Iris pigment epithelial cell (primary cell): ENCODE data around the gene P2RY11.

Source experiments
- DNase-seq: peaks from one replicate; pipeline ENCODE4 v3.0.0-alpha.2; 2011; ENCODE audit warnings: low read depth

Gene P2RY11, protein sequence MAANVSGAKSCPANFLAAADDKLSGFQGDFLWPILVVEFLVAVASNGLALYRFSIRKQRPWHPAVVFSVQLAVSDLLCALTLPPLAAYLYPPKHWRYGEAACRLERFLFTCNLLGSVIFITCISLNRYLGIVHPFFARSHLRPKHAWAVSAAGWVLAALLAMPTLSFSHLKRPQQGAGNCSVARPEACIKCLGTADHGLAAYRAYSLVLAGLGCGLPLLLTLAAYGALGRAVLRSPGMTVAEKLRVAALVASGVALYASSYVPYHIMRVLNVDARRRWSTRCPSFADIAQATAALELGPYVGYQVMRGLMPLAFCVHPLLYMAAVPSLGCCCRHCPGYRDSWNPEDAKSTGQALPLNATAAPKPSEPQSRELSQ

DNA sequence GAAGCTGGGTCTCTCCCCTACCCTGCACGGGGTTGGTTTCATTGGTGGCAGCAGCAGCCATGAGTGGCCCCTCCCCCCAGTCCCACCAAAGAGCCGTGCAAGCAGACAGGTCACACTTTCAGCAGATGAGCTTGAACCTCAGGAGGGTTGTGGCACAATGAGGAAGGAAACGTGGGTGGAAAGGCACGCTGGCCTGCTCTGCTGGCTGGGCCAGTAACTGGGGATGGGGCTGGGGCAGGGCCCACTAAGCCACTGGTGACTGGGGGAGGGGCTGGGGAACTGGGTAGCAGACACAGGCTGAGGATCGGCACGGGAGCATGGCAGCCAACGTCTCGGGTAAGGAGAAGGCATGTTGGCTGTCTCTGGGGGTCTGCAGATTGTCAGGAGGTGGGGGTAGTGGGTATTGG is at the start of gene P2RY11:
P2RY11 (plus strand) TSS at position 289 of the 407 bp plus-strand sequence; CDS start at position 318, 29 bp downstream.
- no peak for DNase-seq

DNA sequence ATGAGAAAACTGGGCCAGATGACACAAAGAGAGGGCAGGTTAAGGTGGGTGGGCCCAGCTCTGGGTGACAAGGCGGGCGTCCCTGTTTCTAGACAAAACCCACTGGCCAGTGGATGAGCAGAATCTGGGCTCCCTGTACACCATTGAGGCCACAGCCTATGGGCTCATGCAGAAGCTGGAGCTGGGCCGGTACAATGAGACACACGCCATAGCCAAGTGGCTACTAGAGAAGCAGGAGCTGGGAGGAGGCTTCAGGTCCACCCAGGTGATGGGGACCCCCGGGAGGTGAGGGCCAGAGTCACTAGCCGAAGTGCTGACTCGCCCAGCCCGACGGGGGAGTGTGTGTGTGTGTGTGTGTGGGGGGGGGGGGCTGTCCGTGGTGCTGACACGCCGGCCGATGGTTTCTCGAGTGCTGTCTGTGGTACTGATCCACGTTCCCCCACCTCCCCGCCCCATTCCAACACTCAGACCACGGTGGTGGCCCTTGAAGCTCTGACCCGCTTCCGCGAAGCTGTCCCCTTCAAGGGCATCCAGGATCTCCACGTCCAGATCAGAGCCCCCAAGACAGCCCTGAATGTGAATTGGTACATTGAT is 49.7 kb upstream of the P2RY11 start:
- DNase-seq: no peak

DNA sequence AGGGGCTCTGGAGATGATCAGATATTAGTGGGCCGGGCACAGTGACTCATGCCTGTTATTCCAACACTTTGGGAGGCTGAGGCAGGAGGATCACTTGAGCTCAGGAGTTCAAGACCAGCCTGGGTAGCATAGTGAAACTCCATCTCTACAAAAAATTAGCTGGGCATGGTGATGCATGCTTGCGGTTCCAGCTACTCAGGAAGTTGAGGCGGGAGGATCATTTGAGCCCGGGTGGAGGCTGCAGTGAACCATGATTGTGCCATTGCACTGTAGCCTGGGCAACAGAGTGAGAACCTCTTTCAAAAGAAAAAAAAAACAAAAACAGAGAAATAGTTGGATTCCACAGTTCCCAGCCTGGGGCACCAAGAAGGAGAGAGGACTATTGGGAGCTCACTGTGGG is 43.3 kb upstream of the P2RY11 start:
- no peak for DNase-seq

DNA sequence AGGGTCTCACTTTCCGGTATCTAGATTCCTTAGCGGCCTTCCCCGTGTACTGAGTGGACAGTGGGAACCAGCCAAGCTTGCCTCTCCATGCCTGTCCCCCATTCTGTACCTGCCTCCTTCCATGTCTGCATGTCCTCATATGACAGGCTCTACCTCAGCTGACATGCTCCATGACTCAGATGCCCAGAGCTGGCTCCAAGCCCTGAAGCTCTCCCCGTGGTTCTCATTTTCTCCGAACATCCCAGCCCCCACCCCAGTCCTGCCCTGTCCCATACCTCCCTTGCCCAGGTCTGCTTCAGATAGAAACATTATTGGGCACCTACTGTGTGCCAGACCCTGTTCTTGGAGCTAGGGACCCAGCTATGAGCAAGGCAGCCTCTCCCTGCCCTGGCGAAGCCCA is 42.4 kb upstream of the P2RY11 start:
- DNase-seq: peak; percentile 30

DNA sequence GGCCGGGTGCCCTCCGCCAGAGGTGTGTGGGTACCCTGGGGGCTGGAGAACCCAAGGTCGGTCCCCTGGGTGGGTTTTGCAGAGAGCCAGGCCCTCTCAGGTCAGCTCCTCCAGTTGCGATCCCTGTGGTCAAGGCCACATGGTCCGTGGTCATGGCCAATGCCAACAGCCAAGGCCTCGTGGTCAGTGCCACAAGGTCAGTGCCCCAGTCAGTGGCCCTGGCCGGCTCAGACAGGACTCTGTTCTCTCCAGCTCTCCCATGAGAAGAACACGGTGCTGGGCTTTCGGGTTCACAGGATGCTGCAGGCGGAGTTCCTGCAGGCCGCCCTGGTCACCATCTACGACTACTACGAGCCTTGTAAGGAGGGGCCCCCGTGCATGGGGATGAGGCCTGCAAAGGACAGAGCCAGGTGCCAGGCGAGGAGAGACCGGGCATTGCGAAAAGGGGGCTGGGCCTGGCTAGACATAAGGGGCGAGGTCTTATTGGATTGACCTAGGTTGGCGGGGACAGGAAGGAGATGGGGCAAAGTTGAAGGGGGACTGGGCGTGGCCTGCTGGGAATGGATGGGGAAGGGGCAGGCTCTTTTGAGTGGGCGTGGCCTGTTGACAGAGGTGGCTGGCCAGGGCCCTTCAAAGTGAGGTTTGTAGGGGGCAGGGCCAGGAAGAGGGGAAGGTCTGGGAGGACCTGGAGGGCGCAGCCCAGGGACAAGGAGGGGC is 40.6 kb upstream of the P2RY11 start:
- DNase-seq: no peak

DNA sequence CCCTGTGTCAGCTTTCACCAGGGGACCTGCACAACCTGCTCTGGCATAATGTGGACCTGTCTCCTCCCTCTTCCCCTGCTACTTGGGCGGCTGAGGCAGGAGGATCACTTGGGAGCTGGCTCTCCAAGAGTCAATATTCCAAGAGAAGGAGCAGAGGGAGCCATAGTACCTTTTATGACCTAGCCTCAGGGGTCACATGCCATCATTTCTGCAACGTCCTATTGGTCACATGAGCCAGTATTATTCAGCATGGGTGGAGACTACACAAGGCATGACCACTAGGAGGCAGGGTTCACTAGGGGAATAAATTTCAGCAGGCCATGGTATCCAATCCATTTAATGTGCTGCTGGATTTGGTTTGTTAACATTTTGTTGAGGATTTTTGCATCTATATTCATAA is 37.3 kb upstream of the P2RY11 start:
- peak; percentile 38 for DNase-seq

DNA sequence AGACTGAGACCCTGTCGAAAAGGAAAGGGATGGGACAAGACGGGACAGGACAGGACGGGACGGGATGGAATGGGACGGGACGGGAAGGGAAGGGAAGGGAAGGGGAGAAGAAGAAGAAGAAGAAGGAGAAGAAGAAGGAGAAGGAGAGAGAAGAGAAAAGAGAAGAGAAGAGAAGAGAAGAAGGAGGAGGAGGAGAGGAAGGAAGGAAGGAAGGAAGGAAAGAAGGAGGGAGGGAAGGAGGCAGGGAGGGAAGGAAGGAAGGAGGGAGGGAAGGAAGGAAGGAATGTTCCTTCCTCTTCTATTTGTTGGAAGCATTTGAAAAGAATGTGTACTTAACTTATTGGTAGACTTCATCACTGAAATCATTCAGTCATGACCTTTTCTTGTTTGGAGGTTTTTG is 35.0 kb upstream of the P2RY11 start:
- DNase-seq: no peak

DNA sequence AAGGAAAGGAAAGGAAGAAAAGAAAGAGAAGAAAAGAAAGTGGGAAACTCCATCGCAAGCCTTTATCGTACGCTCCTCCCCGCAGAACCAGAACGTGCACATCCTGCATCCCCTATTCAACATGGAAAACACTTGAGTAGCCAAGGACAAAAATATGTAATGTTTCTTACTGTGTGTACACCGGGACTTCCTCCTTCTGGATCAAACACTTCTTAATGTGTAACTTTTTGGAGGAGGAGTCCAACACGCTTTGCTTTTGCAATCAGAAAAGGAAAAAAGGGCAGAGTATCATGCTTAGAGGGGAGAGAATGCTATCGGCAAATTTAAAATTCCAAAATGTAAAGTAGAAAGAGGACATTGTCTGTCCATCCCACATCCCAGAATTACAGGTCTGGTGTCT is 33.2 kb upstream of the P2RY11 start:
- no peak for DNase-seq

DNA sequence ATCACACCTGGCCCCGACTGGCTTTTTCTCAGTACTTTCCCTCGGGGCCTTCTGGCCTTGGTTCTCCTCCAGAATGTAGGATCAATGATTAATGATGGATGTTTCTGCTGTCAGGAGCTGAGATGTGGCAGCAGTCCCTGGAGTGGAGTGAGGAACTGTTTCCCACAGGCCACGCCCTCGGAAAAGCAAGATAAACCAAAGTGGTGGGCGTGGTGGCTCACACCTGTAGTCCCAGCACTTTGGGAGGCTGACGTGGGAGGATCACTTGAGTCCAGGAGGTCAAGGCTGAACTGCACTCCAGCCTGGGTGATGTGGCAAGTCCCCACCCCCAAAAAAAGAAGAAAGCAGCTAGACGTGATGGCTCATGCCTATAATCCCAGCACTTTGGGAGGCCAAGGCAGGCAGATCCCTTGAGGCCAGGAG is 32.5 kb upstream of the P2RY11 start:
- no peak for DNase-seq

DNA sequence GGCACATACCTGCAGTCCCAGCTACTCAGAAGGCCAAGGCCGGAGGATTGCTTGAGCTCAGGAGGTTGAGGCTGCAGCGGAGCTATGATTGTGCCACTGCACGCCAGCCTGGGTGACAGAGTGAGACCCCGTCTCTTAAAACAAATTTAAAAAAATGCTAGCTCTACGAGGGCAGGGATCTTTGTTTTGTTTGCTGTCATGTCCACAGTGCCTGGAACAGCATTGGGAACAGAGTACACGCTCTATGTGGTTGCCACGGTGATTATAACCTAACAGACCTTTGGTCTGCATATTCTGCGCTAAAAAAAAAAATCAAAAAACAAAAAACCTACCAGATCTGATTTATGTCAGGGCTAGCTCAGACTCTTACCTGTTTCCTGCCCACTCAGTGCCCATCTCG is 27.6 kb upstream of the P2RY11 start:
- no peak for DNase-seq

DNA sequence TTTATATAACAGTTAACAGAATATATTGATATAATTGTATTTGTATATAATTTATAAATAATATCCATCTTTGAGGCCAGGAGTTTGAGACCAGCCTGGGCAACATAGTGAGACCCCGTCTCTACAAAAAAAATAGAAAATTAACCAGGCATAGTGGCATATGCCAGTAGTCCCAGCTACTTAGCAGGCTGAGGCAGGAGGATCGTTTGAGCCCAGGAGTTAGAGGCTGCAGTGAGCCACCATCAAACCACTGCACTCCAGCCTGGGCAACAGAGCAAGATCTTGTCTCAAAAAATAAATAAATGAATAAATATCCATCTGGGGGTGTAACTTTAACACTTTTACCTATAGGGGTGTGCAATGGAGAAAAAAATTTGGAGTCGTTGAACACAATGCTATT is 26.7 kb upstream of the P2RY11 start:
- no peak for DNase-seq

DNA sequence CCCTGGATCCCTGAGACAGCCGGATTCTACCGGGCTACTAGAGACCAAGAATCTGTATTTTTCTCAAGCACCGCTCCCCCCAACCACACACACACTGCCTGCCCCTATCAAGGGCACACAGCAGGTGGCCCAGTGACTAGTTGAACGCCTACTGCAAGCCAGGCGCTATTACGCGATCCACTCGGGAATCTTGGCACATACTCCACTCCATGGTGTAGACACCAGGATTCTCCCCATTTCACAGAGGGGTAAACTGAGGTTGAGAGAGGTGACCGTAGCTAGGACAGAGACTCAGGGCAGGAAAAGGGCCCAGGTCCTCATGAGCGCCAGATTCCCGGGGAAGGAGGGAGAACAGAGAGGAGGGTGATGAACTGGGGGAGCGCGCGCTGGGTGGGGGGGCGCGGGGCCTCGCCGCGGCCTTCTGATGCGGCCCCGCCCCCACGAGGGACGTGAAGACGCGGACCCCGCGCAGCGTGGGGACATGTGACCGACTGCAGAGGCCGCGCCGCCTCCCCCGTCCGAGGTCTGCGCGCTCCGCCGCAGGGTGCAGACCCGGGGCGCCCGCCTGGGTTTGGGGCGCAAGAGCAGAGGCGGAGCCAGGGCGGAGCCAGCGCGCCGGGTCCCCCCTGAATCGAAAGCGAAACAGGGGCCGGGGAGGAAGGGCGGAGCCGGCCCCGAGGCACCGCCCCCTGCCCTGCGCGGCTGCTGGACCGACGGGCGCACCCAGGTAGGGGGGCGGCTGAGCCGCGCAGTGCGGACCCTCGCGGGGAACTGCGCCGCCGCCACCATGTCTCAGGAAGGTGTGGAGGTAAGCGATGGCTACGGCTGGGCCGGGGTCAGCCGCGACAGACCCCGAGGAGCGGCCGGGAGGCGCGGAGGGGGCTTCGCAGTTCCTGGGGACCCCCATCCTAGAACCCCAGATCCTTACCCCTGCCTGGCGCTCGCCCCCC is 25.6 kb upstream of the P2RY11 start, which contains the start of gene SHFL:
SHFL (plus strand) TSS at position 677 of the 950 bp plus-strand sequence; CDS start at position 788, 111 bp downstream.
- DNase-seq: peak; percentile 65

DNA sequence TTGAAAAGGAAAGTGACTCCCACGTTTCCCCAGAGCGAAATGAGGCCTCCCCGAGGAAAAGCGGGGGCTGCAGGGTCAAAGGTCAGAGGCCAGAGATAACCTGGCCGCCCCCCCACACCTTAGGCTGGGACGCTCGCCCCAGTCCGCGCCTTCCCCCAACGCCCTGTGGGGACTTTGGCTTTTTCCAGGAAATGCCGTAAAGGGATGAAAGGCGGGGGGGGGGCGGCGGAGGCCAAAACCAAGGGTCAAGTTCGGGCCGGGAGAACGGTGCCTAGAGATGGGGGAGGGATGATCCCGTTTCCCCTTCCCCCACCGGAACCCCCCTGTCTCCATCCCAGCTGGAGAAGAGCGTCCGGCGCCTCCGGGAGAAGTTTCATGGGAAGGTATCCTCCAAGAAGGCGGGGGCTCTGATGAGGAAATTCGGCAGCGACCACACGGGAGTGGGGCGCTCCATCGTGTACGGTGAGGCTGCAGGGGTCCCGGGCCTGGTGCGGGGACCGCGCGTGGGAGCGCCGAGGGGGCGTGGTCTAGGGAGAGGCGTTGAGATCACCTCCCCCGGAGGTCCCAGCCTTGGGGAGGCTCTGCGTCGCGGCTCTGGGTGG is 24.8 kb upstream of the P2RY11 start:
- no peak for DNase-seq

DNA sequence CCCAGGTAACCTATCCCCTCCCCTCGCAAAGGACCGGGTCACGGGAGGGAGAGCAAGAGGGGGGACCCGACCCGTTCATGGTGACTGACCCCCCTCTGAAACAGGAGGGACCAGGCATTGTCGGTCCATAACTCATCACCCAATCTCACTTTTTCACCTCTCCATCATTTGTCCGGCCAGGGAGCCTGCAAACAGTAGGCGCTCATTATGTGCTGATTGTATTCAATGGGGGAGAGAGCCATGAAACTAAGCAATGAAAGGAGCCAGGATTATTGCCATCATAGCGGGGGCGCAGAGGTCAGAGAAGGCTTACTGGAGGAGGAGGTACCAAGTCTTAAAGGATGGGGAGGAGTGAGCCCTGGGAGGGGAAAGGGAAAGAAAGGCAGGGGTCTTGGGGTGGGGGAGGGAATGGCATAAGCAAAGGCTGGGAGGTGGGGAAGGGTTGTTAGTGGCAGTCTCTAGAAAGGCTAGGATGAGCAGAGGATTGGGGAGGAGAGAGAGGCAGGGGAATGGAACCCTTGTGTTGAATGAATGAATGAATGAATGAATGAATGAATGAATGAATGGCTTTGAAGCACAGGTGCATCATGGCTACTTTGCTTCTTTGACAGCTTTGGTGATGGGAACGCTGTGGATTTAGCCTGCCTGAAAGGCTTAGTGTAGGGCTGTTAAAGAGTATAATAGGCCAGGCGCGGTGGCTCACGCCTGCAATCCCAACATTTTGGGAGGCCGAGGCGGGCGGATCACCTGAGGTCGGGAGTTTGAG is 24.0 kb upstream of the P2RY11 start:
- DNase-seq: no peak

DNA sequence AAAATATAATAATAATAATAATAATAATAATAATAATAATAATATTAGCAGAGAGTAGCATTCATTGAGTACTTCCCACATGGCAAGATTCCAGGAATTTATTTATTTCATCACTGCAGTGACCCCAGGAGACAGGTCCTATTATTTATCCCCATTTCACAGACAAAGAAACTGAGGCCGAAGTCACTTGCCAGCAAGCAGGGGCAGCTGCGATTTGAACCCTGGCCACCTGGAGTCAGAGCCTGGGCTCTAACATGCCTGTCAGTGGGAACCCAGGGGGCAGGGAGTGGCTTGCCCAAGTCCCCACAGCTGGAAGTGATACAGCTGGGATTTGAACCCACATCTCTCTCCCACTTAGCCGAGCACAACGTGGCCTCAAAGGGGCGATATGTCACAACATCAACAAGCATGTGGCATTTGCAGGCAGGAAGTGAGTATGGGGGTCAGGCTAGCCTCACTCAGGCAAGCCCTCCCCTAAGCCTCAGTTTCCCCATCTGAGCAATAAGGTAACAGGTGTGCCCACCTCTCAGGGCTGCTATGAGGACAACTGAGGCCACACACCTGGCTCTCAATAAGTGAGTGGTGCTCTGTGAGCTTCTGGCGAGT is 22.4 kb upstream of the P2RY11 start:
- DNase-seq: no peak

DNA sequence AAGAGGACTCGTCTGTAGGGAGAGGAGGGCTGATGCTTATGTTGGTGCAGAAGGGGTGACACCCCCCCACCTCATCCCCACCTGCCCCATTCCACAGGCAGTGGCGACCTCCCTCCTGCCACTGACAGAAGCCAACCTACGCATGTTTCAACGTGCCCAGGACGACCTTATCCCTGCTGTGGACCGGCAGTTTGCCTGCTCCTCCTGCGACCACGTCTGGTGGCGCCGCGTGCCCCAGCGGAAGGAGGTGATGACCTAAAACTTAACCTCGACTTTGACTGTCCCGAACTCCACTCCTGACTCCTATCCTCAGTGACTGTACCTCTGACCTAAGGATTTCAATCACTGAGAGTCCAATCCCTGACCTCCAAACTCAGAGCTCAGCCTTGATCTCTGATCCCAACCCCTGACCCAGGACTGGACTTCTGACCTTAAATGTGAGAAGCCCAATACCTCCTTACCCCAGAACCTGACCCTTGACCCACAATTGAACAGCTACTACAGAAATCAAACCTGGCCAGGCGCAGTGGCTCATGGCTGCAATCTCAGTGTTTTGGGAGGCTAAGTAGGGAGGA is 21.6 kb upstream of the P2RY11 start:
- DNase-seq: no peak

DNA sequence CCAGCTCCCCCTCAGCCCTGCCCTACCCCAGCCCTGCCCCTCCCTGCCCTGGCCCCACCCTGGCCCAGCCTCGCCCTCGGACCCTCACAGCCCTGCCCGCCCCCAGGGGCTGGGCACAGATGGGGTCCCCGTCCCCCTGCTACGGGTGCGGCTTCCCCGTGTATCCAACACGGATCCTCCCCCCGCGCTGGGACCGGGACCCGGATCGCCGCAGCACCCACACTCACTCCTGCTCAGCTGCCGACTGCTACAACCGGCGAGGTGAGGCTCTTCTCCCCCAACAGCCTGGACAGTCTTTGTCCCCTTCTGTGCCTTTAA is 20.2 kb upstream of the P2RY11 start:
- DNase-seq: no peak

DNA sequence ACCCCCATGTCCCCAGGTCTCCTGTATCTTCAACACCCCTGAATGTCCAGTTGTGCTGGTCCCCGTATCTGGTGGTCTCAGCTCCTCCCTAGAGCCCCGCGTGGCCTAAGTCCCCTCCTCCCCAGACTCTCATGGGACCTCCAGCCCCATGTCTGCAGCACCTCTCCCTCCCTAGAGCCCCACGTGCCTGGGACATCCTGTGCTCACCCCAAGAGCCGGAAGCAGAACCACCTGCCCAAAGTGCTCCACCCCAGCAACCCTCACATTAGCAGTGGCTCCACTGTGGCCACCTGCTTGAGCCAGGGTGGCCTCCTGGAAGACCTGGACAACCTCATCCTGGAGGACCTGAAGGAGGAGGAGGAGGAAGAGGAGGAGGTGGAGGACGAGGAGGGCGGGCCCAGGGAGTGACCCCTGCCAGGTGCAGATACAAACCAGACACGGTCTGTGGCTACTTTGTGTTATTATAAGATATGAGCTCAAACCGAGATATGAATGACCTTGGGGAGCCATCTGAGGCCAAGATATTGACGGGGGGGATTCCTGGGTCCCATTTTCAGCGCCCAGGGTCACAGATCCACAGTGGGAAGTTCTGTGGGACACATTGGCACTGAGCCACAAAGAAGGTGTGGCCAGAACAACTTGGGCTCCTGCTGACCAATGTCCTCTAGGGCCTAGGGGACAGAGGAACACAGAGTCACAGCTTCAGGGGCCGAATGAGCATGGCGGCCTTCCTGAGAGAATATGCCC is 19.4 kb upstream of the P2RY11 start:
- DNase-seq: no peak

DNA sequence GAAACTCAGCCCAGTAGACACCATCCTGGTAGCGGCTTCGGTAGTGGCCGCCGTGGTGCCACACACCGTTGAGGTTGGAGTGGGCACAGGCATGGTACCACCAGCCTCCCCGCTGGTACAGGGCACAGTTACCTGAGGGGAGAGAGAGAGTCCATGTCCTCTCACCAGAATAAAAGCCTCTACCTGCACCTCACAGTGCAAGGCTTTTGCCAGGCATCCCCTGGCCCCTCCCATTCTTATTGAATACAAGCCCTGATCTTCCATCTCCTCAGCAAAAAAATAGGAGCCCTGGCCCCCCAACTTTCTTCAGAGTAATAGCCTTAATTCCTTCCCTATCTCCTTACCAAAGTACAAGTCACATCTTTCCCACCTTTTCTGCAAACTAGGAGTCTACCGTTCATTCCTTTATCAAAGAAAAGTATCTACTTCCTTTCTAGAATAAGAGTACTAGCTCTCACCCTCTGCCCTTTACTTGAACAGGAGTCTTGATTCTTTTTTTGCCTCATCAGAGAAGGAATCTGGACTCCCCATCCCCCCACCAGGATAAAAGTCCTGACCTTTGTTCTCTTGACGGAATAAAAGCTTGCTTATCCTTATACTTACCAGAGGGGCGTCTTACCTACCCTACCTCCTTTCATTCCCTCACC is 18.7 kb upstream of the P2RY11 start:
- DNase-seq: no peak
